K562 (cell line): ENCODE results near the gene ADIG. TPM values are rescaled to one million over a fixed set of nuclear protein-coding genes. Genes with fewer than 3 reads are reported as not detected.

Experiments used
- ARID3B ChIP-seq: fragments of 250-450 bp; sonication (Bioruptor Pico); IDR thresholded peaks from 2 replicates; pipeline ENCODE4 v1.4.0; 2020; ENCODE audit warnings: borderline replicate concordance
- BRD9 ChIP-seq: fragments of 450-650 bp; IDR thresholded peaks from 2 replicates; pipeline ENCODE4 v1.6.1; 2018; ENCODE audit warnings: low read depth; ENCODE audit not compliant: partially characterized antibody
- CBX5 ChIP-seq: IDR thresholded peaks from 2 replicates; pipeline ENCODE4 v1.6.1; 2014; ENCODE audit warnings: low read depth, borderline replicate concordance
- CEBPZ ChIP-seq: fragments of 150-350 bp; IDR thresholded peaks from 2 replicates; pipeline ENCODE4 v1.6.1; 2014; ENCODE audit warnings: low read depth, mild to moderate bottlenecking, low read length, borderline replicate concordance
- DMBX1 ChIP-seq: fragments of 250-450 bp; sonication (Bioruptor Pico); IDR thresholded peaks from 2 replicates; pipeline ENCODE4 v1.8.0; 2022; ENCODE audit warnings: inconsistent platforms, mild to moderate bottlenecking, moderate library complexity, borderline replicate concordance
- FOXP1 ChIP-seq: sonication (generic); formaldehyde crosslinking; IDR thresholded peaks from 2 replicates; pipeline ENCODE4 v1.8.0; 2022; ENCODE audit warnings: mild to moderate bottlenecking, missing genetic modification reagents
- GABPB2 ChIP-seq: fragments of 250-450 bp; sonication (Bioruptor Pico); conservative IDR thresholded peaks from 2 replicates; pipeline ENCODE4 v1.5.1; 2021; ENCODE audit warnings: mild to moderate bottlenecking
- GATA2 ChIP-seq: sonication (generic); formaldehyde crosslinking; IDR thresholded peaks from 2 replicates; pipeline ENCODE4 v1.4.0; 2020; ENCODE audit warnings: mild to moderate bottlenecking, missing genetic modification reagents
- HOXB6 ChIP-seq: fragments of 250-450 bp; sonication (Bioruptor Pico); IDR thresholded peaks from 2 replicates; pipeline ENCODE4 v1.5.1; 2022; ENCODE audit warnings: mild to moderate bottlenecking, borderline replicate concordance
- MCM3 ChIP-seq: fragments of 450-650 bp; IDR thresholded peaks from 2 replicates; pipeline ENCODE4 v1.6.1; 2016
- NFATC3 ChIP-seq: fragments of 450-650 bp; IDR thresholded peaks from 2 replicates; pipeline ENCODE4 v1.6.1; 2017; ENCODE audit warnings: mild to moderate bottlenecking
- NFE2L1 ChIP-seq: fragments of 450-650 bp; IDR thresholded peaks from 2 replicates; pipeline ENCODE4 v1.6.1; 2016; ENCODE audit warnings: missing genetic modification characterization, low read depth, mild to moderate bottlenecking, missing compliant biosample characterization, moderate library complexity, borderline replicate concordance
- SETDB1 ChIP-seq: IDR thresholded peaks from one replicate; pipeline ENCODE4 v1.6.1; 2012; ENCODE audit warnings: low read length, control low read depth, inconsistent platforms
- SNIP1 ChIP-seq: fragments of 450-650 bp; IDR thresholded peaks from 2 replicates; pipeline ENCODE4 v1.7.1; 2017; ENCODE audit warnings: low read depth, mild to moderate bottlenecking
- SUPT5H ChIP-seq: fragments of 450-650 bp; IDR thresholded peaks from 2 replicates; pipeline ENCODE4 v1.6.1; 2016
- TGIF2 ChIP-seq: sonication (generic); formaldehyde crosslinking; IDR thresholded peaks from 2 replicates; pipeline ENCODE4 v1.8.1; 2022; ENCODE audit warnings: mild to moderate bottlenecking, missing genetic modification reagents, moderate library complexity
- XRCC3 ChIP-seq: fragments of 450-650 bp; IDR thresholded peaks from 2 replicates; pipeline ENCODE4 v1.6.1; 2017; ENCODE audit warnings: mild to moderate bottlenecking, moderate library complexity
- ZBTB33 ChIP-seq: sonication (generic); formaldehyde crosslinking; IDR thresholded peaks from 2 replicates; pipeline ENCODE4 v1.8.1; 2023; ENCODE audit warnings: mild to moderate bottlenecking, missing genetic modification reagents
- ZBTB5 ChIP-seq: fragments of 450-650 bp; IDR thresholded peaks from 2 replicates; pipeline ENCODE4 v1.6.1; 2017; ENCODE audit warnings: antibody characterized with exemption
- ZNF24 ChIP-seq: fragments of 450-650 bp; IDR thresholded peaks from 2 replicates; pipeline ENCODE4 v1.6.1; 2016
- ZNF717 ChIP-seq: fragments of 250-450 bp; sonication (Bioruptor Pico); IDR thresholded peaks from 2 replicates; pipeline ENCODE4 v1.5.0; 2021
- ZSCAN29 ChIP-seq: fragments of 450-650 bp; IDR thresholded peaks from 2 replicates; pipeline ENCODE4 v1.6.1; 2017
- ZSCAN32 ChIP-seq: fragments of 450-650 bp; formaldehyde crosslinking; IDR thresholded peaks from 2 replicates; pipeline ENCODE4 v1.4.0; 2020; ENCODE audit warnings: mild to moderate bottlenecking, moderate library complexity
- polyA plus RNA-seq, 8 experiments: library from polyadenylated mRNA; depleted of rRNA in 4 of 8; stranded (reverse) in 5 of 8; unstranded in 3 of 8; fragments of >200 nt; fragmentation: Nextera tagmentation in 2 of 8; fragmentation: Illumina TruSeq in 1 of 8; extraction: Ambion mirVana in 2 of 8; extraction: Trizol in 1 of 8; gene quantifications; 2 replicates each; pipeline versions ENCODE4 v1.2.1 to v1.2.3, GENCODE V29; 2011 to 2014; ENCODE audit warnings: inconsistent platforms in 1 of 8, missing spikeins in 1 of 8
- total RNA-seq, 7 experiments: library from RNA; depleted of rRNA in 6 of 7; stranded (reverse); fragments of >200 nt in 6 of 7; fragmentation: Illumina TruSeq in 2 of 7; extraction: Trizol in 2 of 7; gene quantifications; 2 replicates each; pipeline versions ENCODE4 v1.2.1 to v1.2.3, GENCODE V29; 2011 to 2021; ENCODE audit warnings: low replicate concordance in 1 of 7

ADIG gene
- total and polyA plus RNA-seq, 9 of the 15 experiments (the other 6 are each of a cell fraction or from before 2014, with no cell fraction given), result not detected

- TF ChIP-seq CEBPZ (no peak), TGIF2 (CRISPR knock-in tag) (no peak), MCM3 (no peak), CBX5 (no peak), DMBX1 (peak; percentile 84), ZBTB5 (no peak), HOXB6 (CRISPR knock-in tag) (no peak), SUPT5H (no peak), SETDB1 (no peak), GATA2 (peak; percentile 93), GABPB2 (CRISPR knock-in tag) (no peak), ZNF24 (no peak), FOXP1 (no peak), ZNF717 (CRISPR knock-in tag) (no peak), NFATC3 (no peak), XRCC3 (no peak), NFE2L1 (tag) (no peak), ZSCAN32 (no peak), ARID3B (CRISPR knock-in tag) (no peak), ZBTB33 (CRISPR knock-in tag) (no peak), BRD9 (no peak), ZSCAN29 (no peak), SNIP1 (no peak)
Measured at GRCh38 chr20:38563802-38564431, 17.1 kb upstream of the ADIG start (continued).
